PC-9 (cell line): ENCODE measurements around the gene CCDC136.

ENCODE experiments used
- CTCF ChIP-seq: fragments of 200-600 bp; sonication (generic); conservative IDR thresholded peaks from 2 replicates; pipeline ENCODE4 v1.6.1; 2017; ENCODE audit warnings: mixed run types, antibody characterized with exemption, mild to moderate bottlenecking, moderate library complexity
- EZH2 ChIP-seq: fragments of 200-600 bp; sonication (generic); IDR thresholded peaks from 2 replicates; pipeline ENCODE4 v1.8.0; 2017; ENCODE audit warnings: antibody characterized with exemption, low read depth

GRCh38 chr7:128871050-128871449 is 79.3 kb downstream of the CCDC136 start:
- TF ChIP-seq CTCF (no peak), EZH2 (no peak)
